HepG2 (cell line): ENCODE results near the gene LIME1. TPM values are rescaled to one million over a fixed set of nuclear protein-coding genes. Genes with fewer than 3 reads are reported as not detected.

ENCODE experiments used
- AGO2 ChIP-seq: fragments of 200-400 bp; formaldehyde crosslinking; optimal IDR thresholded peaks from 2 replicates; pipeline ENCODE3; 2017; ENCODE audit warnings: mild to moderate bottlenecking, low read depth, low read length, moderate library complexity
- ARNT2 ChIP-seq: sonication (generic); formaldehyde crosslinking; IDR thresholded peaks from 2 replicates; pipeline ENCODE4 v1.8.0; 2022; ENCODE audit warnings: mild to moderate bottlenecking, low read depth, missing genetic modification reagents, moderate library complexity
- CEBPB ChIP-seq: IDR thresholded peaks from 2 replicates; pipeline ENCODE4 v1.6.1; 2011; ENCODE audit warnings: low read depth, low read length, improper control_type of control experiment, borderline replicate concordance
- FOXC1 ChIP-seq: sonication (generic); formaldehyde crosslinking; IDR thresholded peaks from 2 replicates; pipeline ENCODE4 v1.8.0; 2022; ENCODE audit warnings: mild to moderate bottlenecking, missing genetic modification reagents, borderline replicate concordance
- HDAC1 ChIP-seq: sonication (generic); formaldehyde crosslinking; IDR thresholded peaks from 2 replicates; pipeline ENCODE4 v1.5.1; 2020; ENCODE audit warnings: mild to moderate bottlenecking, missing genetic modification reagents
- HDAC6 ChIP-seq: fragments of 200-600 bp; sonication (generic); IDR thresholded peaks from 2 replicates; pipeline ENCODE4 v1.7.0; 2017; ENCODE audit warnings: mild to moderate bottlenecking, antibody characterized with exemption, low read length, low read depth
- KAT7 ChIP-seq: IDR thresholded peaks from 2 replicates; pipeline ENCODE4 v1.6.1; 2018; ENCODE audit warnings: borderline replicate concordance, missing compliant biosample characterization
- SRSF4 ChIP-seq: fragments of 200-400 bp; formaldehyde crosslinking; IDR thresholded peaks from one replicate; pipeline ENCODE4 v1.6.1; 2018; ENCODE audit warnings: mild to moderate bottlenecking, low read depth, low read length, moderate library complexity; ENCODE audit not compliant: poor library complexity, severe bottlenecking
- ZBTB8A ChIP-seq: sonication (generic); formaldehyde crosslinking; IDR thresholded peaks from 2 replicates; pipeline ENCODE4 v1.4.0; 2020; ENCODE audit warnings: mild to moderate bottlenecking, low read depth, missing genetic modification reagents, borderline replicate concordance
- ZNF367 ChIP-seq: sonication (generic); formaldehyde crosslinking; IDR thresholded peaks from 2 replicates; pipeline ENCODE4 v1.4.0; 2020; ENCODE audit warnings: missing genetic modification reagents, borderline replicate concordance
- ZNF567 ChIP-seq: sonication (generic); formaldehyde crosslinking; IDR thresholded peaks from 2 replicates; pipeline ENCODE4 v1.8.1; 2023; ENCODE audit warnings: mild to moderate bottlenecking, missing genetic modification reagents, borderline replicate concordance
- ZNF652 ChIP-seq: IDR thresholded peaks from 2 replicates; pipeline ENCODE4 v1.6.1; 2016; ENCODE audit warnings: low read depth, borderline replicate concordance
- polyA plus RNA-seq, 8 experiments: library from polyadenylated mRNA; depleted of rRNA in 3 of 8; stranded (reverse) in 7 of 8; unstranded in 1 of 8; fragments of >200 nt; fragmentation: Illumina TruSeq in 4 of 8; extraction: Trizol in 4 of 8; gene quantifications; 2 replicates each; pipeline versions ENCODE4 v1.2.1 to v1.2.3, GENCODE V29; 2011 to 2016; ENCODE audit warnings: low read depth in 4 of 8, missing spikeins in 1 of 8, mixed read lengths in 1 of 8; ENCODE audit not compliant: insufficient read depth in 1 of 8
- total RNA-seq, 5 experiments: library from RNA; depleted of rRNA; stranded (reverse); fragments of >200 nt; fragmentation: Illumina TruSeq; extraction: Trizol; gene quantifications; 2 replicates each; pipeline ENCODE4 v1.2.3, GENCODE V29; 2016; ENCODE audit warnings: low read depth in 1 of 5
- TF ChIP-seq, protein P1 (sequence below): sonication (generic); formaldehyde crosslinking; IDR thresholded peaks from 2 replicates; pipeline ENCODE4 v1.4.0; 2020; ENCODE audit warnings: missing genetic modification reagents
- TF ChIP-seq, protein P2 (sequence below): sonication (generic); formaldehyde crosslinking; IDR thresholded peaks from 2 replicates; pipeline ENCODE4 v1.9.0; 2021; ENCODE audit warnings: missing genetic modification reagents, mild to moderate bottlenecking, borderline replicate concordance
- TF ChIP-seq, protein P3 (sequence below): sonication (generic); formaldehyde crosslinking; IDR thresholded peaks from 2 replicates; pipeline ENCODE4 v1.8.0; 2022; ENCODE audit warnings: mild to moderate bottlenecking, missing genetic modification reagents, moderate library complexity
- TF ChIP-seq, protein P4 (sequence below): sonication (generic); formaldehyde crosslinking; IDR thresholded peaks from 2 replicates; pipeline ENCODE4 v1.5.1; 2020; ENCODE audit warnings: mild to moderate bottlenecking, missing genetic modification reagents, moderate library complexity

The LIME1 gene
- total and polyA plus RNA-seq, 2 of the 13 experiments (the other 11 are each of a cell fraction or from before 2014, with no cell fraction given): 13.0 to 61.5 TPM

DNA sequence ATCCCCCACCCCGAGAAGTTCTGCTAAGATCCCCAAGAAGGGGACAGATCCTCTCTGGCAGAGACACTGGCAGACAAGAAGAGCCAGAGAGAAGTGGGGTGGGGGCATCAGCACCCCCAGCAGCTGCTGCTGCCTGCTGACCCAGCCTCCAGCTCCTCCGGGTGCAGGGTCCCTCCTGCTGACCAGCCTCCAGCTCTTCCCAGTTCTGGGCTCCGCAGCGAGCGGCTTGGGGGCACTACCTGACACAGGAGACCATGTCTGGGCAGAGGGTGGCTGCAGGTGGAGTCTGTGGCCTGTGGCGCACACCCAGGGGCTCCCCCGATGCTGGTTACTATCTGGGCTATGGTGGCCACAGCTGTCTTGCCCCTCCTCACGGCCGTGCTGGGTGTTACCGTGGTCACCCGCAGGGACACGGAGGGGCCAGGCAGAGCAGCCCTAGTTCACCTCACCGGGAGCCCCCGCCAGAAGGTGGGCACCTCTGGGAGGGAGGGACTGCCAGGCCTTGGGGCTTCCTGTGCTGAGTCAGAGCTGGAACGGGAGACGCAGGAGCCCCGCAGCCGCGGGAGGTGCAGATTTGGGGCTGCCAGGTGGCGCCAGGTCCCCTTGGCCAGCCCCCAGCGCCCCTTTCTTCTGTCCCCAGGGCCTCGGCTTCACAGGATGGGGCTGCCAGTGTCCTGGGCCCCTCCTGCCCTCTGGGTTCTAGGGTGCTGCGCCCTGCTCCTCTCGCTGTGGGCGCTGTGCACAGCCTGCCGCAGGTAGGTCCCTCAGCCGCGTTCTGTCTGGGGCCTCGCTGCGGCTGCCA is 630 bp downstream of the LIME1 start (continued):
- TF ChIP-seq, protein P1, sequence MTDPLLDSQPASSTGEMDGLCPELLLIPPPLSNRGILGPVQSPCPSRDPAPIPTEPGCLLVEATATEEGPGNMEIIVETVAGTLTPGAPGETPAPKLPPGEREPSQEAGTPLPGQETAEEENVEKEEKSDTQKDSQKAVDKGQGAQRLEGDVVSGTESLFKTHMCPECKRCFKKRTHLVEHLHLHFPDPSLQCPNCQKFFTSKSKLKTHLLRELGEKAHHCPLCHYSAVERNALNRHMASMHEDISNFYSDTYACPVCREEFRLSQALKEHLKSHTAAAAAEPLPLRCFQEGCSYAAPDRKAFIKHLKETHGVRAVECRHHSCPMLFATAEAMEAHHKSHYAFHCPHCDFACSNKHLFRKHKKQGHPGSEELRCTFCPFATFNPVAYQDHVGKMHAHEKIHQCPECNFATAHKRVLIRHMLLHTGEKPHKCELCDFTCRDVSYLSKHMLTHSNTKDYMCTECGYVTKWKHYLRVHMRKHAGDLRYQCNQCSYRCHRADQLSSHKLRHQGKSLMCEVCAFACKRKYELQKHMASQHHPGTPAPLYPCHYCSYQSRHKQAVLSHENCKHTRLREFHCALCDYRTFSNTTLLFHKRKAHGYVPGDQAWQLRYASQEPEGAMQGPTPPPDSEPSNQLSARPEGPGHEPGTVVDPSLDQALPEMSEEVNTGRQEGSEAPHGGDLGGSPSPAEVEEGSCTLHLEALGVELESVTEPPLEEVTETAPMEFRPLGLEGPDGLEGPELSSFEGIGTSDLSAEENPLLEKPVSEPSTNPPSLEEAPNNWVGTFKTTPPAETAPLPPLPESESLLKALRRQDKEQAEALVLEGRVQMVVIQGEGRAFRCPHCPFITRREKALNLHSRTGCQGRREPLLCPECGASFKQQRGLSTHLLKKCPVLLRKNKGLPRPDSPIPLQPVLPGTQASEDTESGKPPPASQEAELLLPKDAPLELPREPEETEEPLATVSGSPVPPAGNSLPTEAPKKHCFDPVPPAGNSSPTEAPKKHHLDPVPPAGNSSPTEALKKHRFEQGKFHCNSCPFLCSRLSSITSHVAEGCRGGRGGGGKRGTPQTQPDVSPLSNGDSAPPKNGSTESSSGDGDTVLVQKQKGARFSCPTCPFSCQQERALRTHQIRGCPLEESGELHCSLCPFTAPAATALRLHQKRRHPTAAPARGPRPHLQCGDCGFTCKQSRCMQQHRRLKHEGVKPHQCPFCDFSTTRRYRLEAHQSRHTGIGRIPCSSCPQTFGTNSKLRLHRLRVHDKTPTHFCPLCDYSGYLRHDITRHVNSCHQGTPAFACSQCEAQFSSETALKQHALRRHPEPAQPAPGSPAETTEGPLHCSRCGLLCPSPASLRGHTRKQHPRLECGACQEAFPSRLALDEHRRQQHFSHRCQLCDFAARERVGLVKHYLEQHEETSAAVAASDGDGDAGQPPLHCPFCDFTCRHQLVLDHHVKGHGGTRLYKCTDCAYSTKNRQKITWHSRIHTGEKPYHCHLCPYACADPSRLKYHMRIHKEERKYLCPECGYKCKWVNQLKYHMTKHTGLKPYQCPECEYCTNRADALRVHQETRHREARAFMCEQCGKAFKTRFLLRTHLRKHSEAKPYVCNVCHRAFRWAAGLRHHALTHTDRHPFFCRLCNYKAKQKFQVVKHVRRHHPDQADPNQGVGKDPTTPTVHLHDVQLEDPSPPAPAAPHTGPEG (CRISPR knock-in tag): no peak
- no peak for TF ChIP-seq ZNF567 (CRISPR knock-in tag)
- TF ChIP-seq, protein P2, sequence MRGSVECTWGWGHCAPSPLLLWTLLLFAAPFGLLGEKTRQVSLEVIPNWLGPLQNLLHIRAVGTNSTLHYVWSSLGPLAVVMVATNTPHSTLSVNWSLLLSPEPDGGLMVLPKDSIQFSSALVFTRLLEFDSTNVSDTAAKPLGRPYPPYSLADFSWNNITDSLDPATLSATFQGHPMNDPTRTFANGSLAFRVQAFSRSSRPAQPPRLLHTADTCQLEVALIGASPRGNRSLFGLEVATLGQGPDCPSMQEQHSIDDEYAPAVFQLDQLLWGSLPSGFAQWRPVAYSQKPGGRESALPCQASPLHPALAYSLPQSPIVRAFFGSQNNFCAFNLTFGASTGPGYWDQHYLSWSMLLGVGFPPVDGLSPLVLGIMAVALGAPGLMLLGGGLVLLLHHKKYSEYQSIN: no peak
- TF ChIP-seq, protein P3, sequence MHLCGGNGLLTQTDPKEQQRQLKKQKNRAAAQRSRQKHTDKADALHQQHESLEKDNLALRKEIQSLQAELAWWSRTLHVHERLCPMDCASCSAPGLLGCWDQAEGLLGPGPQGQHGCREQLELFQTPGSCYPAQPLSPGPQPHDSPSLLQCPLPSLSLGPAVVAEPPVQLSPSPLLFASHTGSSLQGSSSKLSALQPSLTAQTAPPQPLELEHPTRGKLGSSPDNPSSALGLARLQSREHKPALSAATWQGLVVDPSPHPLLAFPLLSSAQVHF: no peak
- no peak for TF ChIP-seq SRSF4
- TF ChIP-seq ARNT2 (CRISPR knock-in tag): peak; percentile 72; the same call in 1 of the 2 replicates
- no peak for TF ChIP-seq ZBTB8A (CRISPR knock-in tag)
- TF ChIP-seq AGO2: peak; percentile 99
- no peak; the same call in 1 of the 2 replicates for TF ChIP-seq FOXC1 (CRISPR knock-in tag)
- TF ChIP-seq, protein P4, sequence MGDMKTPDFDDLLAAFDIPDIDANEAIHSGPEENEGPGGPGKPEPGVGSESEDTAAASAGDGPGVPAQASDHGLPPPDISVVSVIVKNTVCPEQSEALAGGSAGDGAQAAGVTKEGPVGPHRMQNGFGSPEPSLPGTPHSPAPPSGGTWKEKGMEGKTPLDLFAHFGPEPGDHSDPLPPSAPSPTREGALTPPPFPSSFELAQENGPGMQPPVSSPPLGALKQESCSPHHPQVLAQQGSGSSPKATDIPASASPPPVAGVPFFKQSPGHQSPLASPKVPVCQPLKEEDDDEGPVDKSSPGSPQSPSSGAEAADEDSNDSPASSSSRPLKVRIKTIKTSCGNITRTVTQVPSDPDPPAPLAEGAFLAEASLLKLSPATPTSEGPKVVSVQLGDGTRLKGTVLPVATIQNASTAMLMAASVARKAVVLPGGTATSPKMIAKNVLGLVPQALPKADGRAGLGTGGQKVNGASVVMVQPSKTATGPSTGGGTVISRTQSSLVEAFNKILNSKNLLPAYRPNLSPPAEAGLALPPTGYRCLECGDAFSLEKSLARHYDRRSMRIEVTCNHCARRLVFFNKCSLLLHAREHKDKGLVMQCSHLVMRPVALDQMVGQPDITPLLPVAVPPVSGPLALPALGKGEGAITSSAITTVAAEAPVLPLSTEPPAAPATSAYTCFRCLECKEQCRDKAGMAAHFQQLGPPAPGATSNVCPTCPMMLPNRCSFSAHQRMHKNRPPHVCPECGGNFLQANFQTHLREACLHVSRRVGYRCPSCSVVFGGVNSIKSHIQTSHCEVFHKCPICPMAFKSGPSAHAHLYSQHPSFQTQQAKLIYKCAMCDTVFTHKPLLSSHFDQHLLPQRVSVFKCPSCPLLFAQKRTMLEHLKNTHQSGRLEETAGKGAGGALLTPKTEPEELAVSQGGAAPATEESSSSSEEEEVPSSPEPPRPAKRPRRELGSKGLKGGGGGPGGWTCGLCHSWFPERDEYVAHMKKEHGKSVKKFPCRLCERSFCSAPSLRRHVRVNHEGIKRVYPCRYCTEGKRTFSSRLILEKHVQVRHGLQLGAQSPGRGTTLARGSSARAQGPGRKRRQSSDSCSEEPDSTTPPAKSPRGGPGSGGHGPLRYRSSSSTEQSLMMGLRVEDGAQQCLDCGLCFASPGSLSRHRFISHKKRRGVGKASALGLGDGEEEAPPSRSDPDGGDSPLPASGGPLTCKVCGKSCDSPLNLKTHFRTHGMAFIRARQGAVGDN (CRISPR knock-in tag): peak; percentile 71
- no peak for TF ChIP-seq ZNF367 (CRISPR knock-in tag)
- TF ChIP-seq ZNF652 (CRISPR knock-in tag): no peak
- TF ChIP-seq HDAC6: no peak
- TF ChIP-seq HDAC1 (CRISPR knock-in tag): no peak
- no peak; the same call in 1 of the 2 replicates for TF ChIP-seq KAT7
- TF ChIP-seq CEBPB: no peak
